HepG2 (cell line): Measurements from ENCODE around the gene RRP8. TPM values are rescaled to one million over a fixed set of nuclear protein-coding genes. Genes with fewer than 3 reads are reported as not detected.

Experiments
- CCAR2 ChIP-seq: fragments of 200-400 bp; formaldehyde crosslinking; optimal IDR thresholded peaks from 2 replicates; pipeline ENCODE3; 2018; ENCODE audit warnings: low read depth, mild to moderate bottlenecking, low read length, moderate library complexity
- CHCHD3 ChIP-seq: sonication (generic); formaldehyde crosslinking; IDR thresholded peaks from 2 replicates; pipeline ENCODE4 v1.8.0; 2022; ENCODE audit warnings: mild to moderate bottlenecking, missing genetic modification reagents, moderate library complexity
- HOXD1 ChIP-seq: sonication (generic); formaldehyde crosslinking; IDR thresholded peaks from 2 replicates; pipeline ENCODE4 v1.5.0; 2020; ENCODE audit warnings: missing genetic modification reagents
- KMT2B ChIP-seq: IDR thresholded peaks from 2 replicates; pipeline ENCODE4 v1.6.1; 2016; ENCODE audit warnings: missing genetic modification reagents, missing compliant biosample characterization
- NCOA2 ChIP-seq: sonication (generic); formaldehyde crosslinking; IDR thresholded peaks from 2 replicates; pipeline ENCODE4 v1.8.0; 2022; ENCODE audit warnings: inconsistent platforms
- RBAK ChIP-seq: sonication (generic); formaldehyde crosslinking; IDR thresholded peaks from 2 replicates; pipeline ENCODE4 v1.5.1; 2020; ENCODE audit warnings: mild to moderate bottlenecking, missing genetic modification reagents
- RBM39 ChIP-seq: fragments of 200-400 bp; formaldehyde crosslinking; IDR thresholded peaks from one replicate; pipeline ENCODE4 v1.6.1; 2018; ENCODE audit warnings: antibody characterized with exemption, mild to moderate bottlenecking, low read depth, low read length; ENCODE audit not compliant: poor library complexity, severe bottlenecking
- RFXAP ChIP-seq: sonication (generic); formaldehyde crosslinking; IDR thresholded peaks from 2 replicates; pipeline ENCODE4 v1.4.0; 2020; ENCODE audit warnings: missing genetic modification reagents, borderline replicate concordance
- RXRB ChIP-seq: IDR thresholded peaks from 2 replicates; pipeline ENCODE4 v1.6.1; 2016; ENCODE audit warnings: borderline replicate concordance, missing genetic modification reagents, missing compliant biosample characterization
- ZBTB42 ChIP-seq: sonication (generic); formaldehyde crosslinking; IDR thresholded peaks from 2 replicates; pipeline ENCODE4 v1.5.0; 2020; ENCODE audit warnings: mild to moderate bottlenecking, missing genetic modification reagents
- ZNF33B ChIP-seq: sonication (generic); formaldehyde crosslinking; IDR thresholded peaks from 2 replicates; pipeline ENCODE4 v1.5.1; 2020; ENCODE audit warnings: mild to moderate bottlenecking, missing genetic modification reagents
- ZSCAN30 ChIP-seq: sonication (generic); formaldehyde crosslinking; IDR thresholded peaks from 2 replicates; pipeline ENCODE4 v1.5.0; 2020; ENCODE audit warnings: mild to moderate bottlenecking, missing genetic modification reagents
- polyA plus RNA-seq, 8 experiments: library from polyadenylated mRNA; depleted of rRNA in 3 of 8; stranded (reverse) in 7 of 8; unstranded in 1 of 8; fragments of >200 nt; fragmentation: Illumina TruSeq in 4 of 8; extraction: Trizol in 4 of 8; gene quantifications; 2 replicates each; pipeline versions ENCODE4 v1.2.1 to v1.2.3, GENCODE V29; 2011 to 2016; ENCODE audit warnings: low read depth in 4 of 8, missing spikeins in 1 of 8, mixed read lengths in 1 of 8; ENCODE audit not compliant: insufficient read depth in 1 of 8
- total RNA-seq, 5 experiments: library from RNA; depleted of rRNA; stranded (reverse); fragments of >200 nt; fragmentation: Illumina TruSeq; extraction: Trizol; gene quantifications; 2 replicates each; pipeline ENCODE4 v1.2.3, GENCODE V29; 2016; ENCODE audit warnings: low read depth in 1 of 5
- TF ChIP-seq, protein P1 (sequence below): sonication (generic); formaldehyde crosslinking; IDR thresholded peaks from one replicate; pipeline ENCODE4 v1.5.1; 2020; ENCODE audit warnings: mild to moderate bottlenecking, missing genetic modification reagents; ENCODE audit errors: not compliant biosample characterization
- TF ChIP-seq, protein P2 (sequence below): sonication (generic); formaldehyde crosslinking; IDR thresholded peaks from 2 replicates; pipeline ENCODE4 v1.4.0; 2020; ENCODE audit warnings: missing genetic modification reagents
- TF ChIP-seq, protein P3 (sequence below): sonication (generic); formaldehyde crosslinking; IDR thresholded peaks from 2 replicates; pipeline ENCODE4 v1.4.0; 2020; ENCODE audit warnings: mild to moderate bottlenecking, missing genetic modification reagents
- TF ChIP-seq, protein P4 (sequence below): sonication (generic); formaldehyde crosslinking; IDR thresholded peaks from 2 replicates; pipeline ENCODE4 v1.8.1; 2023; ENCODE audit warnings: missing genetic modification reagents, inconsistent platforms, borderline replicate concordance

The RRP8 gene
- total and polyA plus RNA-seq, 2 of the 13 experiments (the other 11 are each of a cell fraction or from before 2014, with no cell fraction given) = 7.2 to 21.6 TPM

DNA sequence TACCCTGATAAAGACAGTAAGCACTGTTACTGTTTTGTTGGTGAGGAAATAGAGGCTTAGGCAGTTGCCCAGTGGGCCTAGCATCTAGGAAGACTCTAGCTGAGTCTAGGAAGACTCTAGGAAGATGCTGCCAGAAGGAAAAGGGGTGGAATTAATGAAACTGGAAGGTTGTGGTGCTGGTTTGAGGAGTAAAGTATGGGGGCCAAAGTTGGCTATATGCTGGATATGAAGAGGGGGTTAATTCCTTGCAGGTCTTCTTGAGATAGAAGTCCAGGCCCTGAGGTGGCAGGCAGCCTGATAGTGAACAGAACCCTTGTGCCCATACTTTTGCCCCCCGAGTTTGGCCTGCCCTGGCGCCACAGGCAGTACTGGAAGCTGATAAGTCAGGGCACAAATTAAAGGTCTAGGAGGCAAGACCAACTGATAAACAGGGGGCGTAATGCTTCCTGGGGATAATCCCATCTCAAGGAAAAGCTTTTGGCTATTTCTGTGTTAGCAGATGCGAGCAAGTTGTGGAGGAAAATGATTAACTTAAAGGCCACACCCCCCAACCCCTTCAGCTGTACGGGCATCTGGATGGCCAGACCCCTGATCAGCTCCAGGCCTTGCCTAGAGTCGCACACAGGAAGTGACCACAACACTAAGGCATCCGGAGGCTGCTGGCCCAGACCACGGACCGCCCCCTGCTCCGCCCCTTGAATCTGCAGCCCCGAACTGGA lies 3.2 kb upstream of the RRP8 start (continued):
- TF ChIP-seq, protein P1, sequence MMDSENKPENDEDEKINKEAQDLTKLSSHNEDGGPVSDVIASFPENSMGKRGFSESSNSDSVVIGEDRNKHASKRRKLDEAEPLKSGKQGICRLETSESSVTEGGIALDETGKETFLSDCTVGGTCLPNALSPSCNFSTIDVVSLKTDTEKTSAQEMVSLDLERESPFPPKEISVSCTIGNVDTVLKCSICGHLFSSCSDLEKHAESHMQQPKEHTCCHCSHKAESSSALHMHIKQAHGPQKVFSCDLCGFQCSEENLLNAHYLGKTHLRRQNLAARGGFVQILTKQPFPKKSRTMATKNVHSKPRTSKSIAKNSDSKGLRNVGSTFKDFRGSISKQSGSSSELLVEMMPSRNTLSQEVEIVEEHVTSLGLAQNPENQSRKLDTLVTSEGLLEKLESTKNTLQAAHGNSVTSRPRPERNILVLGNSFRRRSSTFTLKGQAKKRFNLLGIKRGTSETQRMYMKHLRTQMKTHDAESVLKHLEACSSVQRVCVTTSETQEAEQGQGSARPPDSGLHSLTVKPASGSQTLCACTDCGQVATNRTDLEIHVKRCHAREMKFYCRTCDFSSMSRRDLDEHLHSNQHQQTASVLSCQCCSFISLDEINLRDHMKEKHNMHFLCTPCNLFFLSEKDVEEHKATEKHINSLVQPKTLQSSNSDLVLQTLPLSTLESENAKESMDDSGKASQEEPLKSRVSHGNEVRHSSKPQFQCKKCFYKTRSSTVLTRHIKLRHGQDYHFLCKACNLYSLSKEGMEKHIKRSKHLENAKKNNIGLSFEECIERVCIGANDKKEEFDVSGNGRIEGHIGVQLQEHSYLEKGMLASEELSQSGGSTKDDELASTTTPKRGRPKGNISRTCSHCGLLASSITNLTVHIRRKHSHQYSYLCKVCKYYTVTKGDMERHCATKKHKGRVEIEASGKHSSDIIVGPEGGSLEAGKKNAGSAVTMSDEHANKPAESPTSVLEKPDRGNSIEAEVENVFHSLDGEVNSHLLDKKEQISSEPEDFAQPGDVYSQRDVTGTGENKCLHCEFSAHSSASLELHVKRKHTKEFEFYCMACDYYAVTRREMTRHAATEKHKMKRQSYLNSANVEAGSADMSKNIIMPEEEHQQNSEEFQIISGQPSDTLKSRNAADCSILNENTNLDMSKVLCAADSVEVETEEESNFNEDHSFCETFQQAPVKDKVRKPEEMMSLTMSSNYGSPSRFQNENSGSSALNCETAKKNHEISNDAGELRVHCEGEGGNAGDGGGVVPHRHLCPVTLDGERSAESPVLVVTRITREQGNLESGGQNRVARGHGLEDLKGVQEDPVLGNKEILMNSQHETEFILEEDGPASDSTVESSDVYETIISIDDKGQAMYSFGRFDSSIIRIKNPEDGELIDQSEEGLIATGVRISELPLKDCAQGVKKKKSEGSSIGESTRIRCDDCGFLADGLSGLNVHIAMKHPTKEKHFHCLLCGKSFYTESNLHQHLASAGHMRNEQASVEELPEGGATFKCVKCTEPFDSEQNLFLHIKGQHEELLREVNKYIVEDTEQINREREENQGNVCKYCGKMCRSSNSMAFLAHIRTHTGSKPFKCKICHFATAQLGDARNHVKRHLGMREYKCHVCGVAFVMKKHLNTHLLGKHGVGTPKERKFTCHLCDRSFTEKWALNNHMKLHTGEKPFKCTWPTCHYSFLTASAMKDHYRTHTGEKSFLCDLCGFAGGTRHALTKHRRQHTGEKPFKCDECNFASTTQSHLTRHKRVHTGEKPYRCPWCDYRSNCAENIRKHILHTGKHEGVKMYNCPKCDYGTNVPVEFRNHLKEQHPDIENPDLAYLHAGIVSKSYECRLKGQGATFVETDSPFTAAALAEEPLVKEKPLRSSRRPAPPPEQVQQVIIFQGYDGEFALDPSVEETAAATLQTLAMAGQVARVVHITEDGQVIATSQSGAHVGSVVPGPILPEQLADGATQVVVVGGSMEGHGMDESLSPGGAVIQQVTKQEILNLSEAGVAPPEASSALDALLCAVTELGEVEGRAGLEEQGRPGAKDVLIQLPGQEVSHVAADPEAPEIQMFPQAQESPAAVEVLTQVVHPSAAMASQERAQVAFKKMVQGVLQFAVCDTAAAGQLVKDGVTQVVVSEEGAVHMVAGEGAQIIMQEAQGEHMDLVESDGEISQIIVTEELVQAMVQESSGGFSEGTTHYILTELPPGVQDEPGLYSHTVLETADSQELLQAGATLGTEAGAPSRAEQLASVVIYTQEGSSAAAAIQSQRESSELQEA (CRISPR knock-in tag) = no peak
- TF ChIP-seq, protein P2, sequence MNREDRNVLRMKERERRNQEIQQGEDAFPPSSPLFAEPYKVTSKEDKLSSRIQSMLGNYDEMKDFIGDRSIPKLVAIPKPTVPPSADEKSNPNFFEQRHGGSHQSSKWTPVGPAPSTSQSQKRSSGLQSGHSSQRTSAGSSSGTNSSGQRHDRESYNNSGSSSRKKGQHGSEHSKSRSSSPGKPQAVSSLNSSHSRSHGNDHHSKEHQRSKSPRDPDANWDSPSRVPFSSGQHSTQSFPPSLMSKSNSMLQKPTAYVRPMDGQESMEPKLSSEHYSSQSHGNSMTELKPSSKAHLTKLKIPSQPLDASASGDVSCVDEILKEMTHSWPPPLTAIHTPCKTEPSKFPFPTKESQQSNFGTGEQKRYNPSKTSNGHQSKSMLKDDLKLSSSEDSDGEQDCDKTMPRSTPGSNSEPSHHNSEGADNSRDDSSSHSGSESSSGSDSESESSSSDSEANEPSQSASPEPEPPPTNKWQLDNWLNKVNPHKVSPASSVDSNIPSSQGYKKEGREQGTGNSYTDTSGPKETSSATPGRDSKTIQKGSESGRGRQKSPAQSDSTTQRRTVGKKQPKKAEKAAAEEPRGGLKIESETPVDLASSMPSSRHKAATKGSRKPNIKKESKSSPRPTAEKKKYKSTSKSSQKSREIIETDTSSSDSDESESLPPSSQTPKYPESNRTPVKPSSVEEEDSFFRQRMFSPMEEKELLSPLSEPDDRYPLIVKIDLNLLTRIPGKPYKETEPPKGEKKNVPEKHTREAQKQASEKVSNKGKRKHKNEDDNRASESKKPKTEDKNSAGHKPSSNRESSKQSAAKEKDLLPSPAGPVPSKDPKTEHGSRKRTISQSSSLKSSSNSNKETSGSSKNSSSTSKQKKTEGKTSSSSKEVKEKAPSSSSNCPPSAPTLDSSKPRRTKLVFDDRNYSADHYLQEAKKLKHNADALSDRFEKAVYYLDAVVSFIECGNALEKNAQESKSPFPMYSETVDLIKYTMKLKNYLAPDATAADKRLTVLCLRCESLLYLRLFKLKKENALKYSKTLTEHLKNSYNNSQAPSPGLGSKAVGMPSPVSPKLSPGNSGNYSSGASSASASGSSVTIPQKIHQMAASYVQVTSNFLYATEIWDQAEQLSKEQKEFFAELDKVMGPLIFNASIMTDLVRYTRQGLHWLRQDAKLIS = no peak
- no peak for TF ChIP-seq ZBTB42 (CRISPR knock-in tag)
- 0 out of 2 replicates have a peak, but pooled peaks have one; percentile 11 for TF ChIP-seq RXRB (CRISPR knock-in tag)
- no peak for TF ChIP-seq ZNF33B (CRISPR knock-in tag)
- TF ChIP-seq RBAK = no peak
- no peak for TF ChIP-seq RFXAP (CRISPR knock-in tag)
- TF ChIP-seq, protein P3, sequence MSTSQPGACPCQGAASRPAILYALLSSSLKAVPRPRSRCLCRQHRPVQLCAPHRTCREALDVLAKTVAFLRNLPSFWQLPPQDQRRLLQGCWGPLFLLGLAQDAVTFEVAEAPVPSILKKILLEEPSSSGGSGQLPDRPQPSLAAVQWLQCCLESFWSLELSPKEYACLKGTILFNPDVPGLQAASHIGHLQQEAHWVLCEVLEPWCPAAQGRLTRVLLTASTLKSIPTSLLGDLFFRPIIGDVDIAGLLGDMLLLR (CRISPR knock-in tag) = no peak
- TF ChIP-seq NCOA2 = peak; percentile 19; the same call in 1 of the 2 replicates
- TF ChIP-seq KMT2B (CRISPR knock-in tag) = no peak
- TF ChIP-seq ZSCAN30 (CRISPR knock-in tag) = no peak
- TF ChIP-seq, protein P4, sequence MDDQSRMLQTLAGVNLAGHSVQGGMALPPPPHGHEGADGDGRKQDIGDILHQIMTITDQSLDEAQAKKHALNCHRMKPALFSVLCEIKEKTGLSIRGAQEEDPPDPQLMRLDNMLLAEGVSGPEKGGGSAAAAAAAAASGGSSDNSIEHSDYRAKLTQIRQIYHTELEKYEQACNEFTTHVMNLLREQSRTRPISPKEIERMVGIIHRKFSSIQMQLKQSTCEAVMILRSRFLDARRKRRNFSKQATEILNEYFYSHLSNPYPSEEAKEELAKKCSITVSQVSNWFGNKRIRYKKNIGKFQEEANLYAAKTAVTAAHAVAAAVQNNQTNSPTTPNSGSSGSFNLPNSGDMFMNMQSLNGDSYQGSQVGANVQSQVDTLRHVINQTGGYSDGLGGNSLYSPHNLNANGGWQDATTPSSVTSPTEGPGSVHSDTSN = no peak
- no peak for TF ChIP-seq HOXD1 (CRISPR knock-in tag)
- TF ChIP-seq CHCHD3 = no peak
- TF ChIP-seq RBM39 = no peak
- TF ChIP-seq CCAR2 = no peak
